Hepatic stellate cell (primary cell): ENCODE data around the gene MYRFL.
A peak's percentile ranks its signal among the peaks of the same experiment; 100 is the strongest.

Experiments used
- DNase-seq: peaks from one replicate; pipeline ENCODE4 v3.0.0; 2011; ENCODE audit warnings: low spot score

The MYRFL gene

DNA sequence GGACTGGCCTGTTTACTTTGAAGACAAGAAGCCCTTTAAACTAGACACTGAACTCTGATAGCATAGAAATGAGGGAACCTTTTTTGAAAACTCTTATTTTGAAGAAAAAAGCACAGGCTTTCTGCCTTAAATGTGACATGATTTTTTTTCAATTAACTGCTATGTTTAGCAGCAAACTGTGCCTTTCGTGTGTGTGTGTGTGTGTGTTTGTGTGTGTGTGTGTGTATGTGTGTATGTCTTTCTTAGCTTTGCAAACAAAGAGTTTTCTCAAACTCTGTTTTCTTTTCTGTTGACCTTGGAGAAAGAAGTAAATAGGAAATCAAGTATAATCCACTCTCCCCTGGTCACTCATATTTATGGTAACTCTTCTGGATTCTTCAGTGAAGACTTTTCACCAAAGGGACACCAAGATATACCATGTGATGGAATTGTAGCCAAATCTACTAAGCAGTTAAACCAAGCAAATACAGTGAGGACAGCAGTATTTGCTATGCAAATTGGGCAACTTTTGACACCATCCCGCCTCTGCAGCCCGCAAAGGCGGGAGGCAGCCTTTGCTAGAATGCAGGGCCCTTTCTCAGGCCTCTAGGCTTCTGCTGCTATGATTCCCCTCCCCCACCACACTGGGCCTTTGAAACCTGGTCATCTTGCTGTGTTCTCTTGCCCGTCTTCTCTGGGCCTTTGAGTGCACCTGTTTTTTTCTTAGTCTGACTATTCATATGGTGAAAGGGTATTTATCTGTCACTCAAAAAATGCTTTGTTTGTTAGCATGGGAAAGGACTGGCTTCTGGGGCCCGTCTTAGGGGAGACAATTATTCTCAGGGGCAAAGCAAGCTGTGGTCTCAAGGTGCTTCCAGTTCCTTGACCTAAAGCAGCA lies 107.9 kb downstream of the MYRFL start:
- no peak for DNase-seq

DNA sequence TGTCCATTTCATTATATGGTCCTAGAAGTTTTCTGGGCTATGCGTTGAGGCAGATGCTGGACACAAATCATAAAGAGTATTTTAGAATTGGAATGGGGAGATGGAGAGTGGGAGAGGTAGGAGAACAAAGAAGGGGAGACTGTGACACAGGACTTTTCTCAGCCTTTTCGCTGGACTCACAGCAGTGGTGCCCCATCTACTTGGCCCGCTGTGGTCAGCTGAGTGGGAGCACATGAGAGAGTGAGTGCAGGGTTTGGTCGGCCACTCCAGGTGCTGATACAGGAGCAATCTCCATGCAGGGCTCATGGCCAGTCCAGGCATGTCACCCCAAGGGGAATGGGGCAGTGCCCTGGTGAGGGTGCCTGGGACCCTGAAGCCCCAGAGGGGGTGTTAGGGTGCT lies 109.0 kb downstream of the MYRFL start:
- no peak for DNase-seq

DNA sequence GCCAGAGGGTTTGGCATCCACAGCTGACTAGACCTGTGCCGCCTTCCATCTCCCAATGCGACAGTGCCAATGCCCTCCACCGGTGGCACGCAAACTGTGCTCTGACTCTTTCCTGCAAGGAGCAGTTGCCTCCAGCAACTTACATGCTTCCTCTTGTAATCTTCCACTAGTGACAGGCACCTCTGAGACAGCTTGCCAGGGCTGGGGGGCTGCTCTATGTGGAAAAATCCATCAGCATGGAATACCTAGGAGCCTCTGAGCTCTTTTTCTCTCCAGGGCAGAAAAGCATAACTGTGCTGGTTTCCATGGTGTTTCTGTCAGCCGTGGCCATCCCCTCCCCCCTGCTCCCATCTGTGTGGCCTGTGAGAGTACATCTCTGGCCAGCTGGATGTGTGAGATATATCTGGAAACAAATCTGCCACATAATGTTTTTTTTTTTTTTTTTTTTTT lies 110.6 kb downstream of the MYRFL start:
- no peak for DNase-seq

DNA sequence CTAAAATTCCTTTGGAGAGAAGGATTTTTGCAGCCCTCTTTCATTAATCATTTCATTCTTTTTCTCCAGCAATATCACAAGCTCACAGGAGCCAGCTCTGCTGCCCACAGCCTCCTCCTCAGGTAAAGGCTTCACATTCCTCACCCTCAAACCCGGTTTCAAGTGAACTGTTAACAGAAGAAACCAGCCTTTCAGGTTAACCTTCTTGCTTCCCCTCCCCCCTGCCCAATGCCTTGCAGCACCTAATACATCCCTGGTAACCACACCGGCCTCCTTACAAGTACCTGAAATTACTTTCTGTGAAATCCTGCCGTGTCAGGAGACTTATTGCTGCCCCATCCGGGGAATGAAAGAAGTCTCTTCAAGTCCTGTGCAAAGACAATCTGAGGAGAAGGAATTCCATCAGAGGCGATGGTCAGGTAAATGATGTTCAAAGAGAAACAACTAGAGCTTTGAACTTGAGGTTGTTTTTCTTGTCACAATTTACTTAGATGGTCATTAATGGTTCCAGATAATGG lies 111.2 kb downstream of the MYRFL start:
- no peak for DNase-seq

DNA sequence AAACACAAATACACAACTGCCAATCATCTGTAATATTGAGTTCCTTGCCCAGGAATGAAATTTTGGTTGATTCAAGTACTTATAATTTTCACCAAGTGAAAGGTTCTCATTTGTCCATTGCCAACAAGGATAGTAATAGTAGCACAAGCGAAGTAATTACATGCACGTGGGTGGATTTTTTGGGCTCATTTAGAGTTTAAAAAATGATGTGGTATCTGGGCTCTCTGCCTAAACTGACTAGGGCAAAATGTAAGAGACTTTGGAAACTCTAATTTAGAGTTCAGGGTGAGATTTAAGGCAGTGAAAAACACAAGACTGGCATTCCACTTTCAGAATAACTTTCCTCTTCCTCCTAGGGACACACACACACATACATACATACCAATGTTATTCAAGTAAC lies 111.7 kb downstream of the MYRFL start:
- DNase-seq, result no peak

DNA sequence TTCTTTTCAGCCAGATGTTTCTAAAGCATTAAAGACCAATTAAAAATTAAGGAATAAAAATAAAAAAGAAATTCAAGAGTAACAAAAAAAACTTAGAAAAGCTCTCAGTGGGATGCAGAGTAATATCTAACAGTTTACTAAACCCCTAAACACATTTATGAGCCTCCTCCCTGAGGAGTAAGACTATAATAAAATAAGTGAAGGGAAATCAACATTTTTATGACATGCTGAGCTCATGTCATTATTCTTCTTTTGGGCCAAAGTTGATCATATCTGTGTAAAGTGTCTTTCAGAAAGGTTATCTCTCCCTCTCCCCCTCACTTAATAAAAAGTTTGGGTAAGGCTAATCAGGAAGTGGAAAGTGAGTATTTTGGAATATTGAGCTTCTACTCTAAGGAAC lies 122.1 kb downstream of the MYRFL start:
- DNase-seq, result no peak

DNA sequence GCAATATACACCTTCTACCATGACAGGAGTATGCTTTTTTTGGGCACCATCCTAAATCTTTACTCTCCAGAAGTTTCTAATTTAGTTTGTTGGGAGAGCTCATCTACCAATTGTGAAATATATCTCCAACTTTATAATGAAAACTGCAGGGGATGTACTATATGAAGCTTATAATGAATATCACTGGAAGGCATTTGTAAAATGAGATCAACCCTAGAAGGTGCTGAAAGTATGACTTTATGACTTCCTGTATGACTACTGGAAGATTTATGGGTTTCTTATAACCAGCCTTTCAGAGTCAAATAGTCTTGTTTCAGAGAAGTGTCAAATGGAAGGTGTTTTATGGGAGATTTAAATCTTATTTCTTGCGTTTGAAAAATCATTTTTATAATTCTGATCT lies 122.9 kb downstream of the MYRFL start:
- no peak for DNase-seq

DNA sequence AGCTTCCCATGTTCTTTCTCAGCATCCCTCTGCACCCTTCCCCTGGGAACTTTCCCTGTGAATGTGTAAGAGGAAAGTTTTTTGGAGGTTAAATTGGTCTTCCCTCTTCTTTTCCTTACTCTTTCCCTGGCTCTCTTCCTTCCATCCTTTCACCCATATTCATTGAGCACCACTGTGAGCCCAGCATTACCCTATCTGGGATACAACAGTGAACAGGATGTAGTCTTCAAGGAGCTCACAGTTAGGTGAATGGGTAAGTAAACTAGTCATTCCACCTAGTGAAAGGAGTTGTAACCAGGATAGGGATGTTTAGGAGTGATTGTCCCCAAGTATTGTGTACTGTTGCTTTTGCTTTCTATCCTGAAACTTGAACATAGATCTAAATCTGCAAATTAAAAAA lies 123.8 kb downstream of the MYRFL start:
- DNase-seq, result no peak

DNA sequence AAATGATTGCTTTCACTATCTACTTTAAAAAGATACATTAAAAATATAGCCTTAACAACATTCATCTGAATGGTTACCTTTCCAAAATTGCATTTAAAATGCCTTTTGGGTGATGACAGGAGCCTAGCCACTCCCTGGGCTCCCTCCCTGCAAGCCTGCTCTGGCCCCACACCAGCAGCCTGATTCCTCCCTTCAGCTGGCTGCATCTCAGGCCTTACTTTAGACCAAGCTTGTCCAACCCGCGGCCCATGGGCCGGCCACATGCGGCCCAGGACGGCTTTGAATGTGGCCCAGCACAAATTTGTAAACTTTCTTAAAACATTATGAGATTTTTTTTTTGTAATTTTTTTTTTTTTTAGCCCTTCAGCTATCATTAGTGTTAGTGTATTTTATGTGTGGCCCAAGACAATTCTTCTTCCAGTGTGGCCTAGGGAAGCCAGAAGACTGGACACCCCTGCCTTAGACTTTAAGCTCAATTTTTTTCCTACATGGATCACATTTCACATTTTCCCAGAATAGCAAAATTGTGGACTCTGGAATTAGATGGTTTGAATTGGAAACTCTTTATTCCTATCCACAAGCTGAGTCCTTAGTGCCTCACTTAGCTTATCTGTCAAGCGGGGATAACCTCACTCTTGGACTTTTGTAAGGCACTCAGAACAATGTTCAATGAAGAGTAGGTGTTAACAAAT lies 124.4 kb downstream of the MYRFL start:
- no peak for DNase-seq

DNA sequence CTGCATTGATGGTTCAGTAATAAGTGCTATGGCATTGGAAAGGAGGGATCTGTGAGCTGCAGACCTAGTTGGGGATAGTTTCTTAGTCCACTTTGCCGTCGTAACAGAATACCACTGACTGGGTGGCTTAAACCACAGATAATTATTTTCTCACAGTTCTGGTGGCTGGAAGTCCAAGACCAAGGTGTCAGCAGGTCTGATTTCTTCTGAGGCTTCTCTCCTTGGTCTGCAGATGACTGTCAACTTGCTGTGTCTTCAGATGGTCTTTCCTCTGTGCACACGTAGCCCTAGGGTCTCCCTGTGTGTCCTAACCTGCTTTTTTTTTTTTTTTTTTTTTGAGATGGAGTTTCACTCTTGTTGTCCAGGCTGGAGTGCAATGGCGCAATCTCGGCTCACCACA lies 126.1 kb downstream of the MYRFL start:
- no peak for DNase-seq

DNA sequence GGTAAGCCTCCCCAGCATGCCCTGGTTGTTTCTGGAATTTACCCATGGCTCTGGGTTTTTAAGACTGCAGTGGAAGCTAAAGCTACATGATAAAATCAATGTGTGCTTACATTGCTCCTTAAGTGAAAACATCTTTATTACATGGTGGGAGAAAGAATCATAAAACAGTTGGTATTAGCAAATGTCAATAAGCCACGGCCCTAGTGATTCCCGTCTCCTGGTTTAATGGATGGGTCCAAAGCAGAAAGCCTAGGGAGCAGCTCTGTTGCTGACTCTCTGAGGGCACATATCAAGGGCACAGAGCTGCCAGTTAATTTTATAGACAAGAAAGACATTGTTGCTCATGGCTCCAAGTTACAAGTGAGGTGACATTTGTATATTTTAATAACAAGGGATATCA lies 127.9 kb downstream of the MYRFL start:
- DNase-seq, result no peak

DNA sequence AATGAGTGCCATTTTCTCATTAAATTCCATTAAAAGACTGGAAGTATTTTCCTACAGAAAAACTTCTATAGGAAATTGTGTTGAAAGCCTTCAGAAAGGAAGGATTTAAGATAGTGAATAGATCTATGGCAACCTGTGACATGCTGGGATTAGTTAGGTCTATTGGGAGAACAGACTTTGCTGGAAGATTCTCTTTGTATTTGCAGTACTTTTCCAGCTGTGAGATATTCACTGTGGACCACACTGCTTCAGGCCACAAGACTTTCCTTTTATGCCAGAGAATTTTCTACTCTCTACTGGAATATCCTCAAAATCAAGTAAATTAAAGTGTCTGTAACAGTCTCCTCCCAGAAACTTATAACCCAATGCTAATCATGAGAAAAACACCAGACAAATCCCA lies 136.2 kb downstream of the MYRFL start:
- DNase-seq, result no peak

DNA sequence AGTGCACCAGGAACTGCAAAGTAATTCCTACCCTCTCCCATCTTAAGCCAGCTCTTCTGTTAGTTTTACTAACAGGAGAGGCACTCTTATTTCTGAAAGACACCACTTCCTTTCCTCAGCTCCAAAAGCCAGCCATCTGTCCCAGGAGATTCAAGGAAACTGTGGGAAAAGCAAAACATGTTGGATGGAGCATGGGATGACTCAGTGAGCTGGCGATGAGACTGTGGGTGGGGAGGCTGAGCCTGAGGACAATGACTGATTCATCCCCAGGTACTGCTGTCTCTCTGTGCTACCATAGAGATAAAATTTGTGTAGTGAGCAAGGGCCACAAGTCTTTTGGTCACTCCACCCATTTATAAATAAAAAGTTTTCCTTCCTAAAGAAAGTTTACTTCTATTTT lies 141.4 kb downstream of the MYRFL start:
- DNase-seq, result peak; percentile 47

DNA sequence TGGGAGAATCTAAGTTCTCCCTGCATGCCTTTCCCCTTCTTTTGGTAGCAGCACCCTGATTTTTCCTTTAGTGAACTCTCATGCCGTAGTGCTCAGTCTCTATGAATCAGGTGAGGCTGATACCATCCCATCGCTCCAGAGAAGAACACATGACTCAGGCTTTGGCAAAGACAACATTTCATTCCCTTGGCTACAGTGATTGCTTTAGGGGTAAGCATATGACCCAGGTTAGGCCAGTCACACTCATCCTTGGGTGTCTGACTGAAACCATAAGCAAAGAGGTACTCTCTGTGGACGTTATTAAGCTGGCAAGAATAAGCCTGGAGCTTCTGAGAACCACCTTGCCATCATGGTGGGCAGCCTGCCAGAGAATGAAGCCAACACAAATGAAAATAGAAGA lies 141.8 kb downstream of the MYRFL start:
- DNase-seq, result peak; percentile 7

DNA sequence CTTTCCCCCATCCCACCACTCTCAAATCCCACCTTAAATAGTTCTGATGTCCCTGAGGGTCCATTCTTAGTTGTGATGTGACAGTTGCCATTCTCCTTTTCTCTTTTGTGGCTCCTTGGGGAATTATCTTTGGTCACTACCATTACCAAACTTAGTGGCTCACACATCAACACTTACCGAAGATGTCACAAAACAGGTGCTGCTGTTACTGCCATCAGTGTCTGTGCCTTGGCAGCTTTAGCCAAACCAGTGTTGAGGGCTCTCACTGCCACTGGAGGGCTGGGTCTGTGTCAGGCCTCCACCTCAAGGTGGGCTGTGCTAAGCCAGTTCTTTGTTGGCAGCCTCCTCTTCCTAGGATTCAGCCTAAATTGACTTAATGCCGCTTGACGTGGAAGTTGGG lies 144.0 kb downstream of the MYRFL start:
- DNase-seq, result no peak

DNA sequence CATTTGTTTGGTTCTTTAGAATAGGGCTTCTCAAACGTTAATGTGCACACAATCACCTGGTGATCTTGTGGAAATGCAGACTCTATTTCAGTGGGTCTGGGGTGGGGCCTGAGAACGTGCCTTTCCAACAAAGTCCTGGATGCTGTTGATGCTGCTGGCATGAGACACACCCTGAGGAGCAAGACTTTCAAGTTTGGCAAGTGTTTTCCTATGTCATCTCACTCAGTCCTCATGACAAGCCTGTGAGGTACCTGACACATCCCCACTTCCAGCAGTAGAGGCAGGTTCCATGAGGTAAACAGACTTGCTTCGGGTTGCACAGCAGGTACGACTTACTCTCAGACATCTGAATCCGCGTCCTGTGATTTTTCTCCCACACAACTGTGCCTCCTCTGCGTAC lies 147.1 kb downstream of the MYRFL start:
- DNase-seq, result no peak

DNA sequence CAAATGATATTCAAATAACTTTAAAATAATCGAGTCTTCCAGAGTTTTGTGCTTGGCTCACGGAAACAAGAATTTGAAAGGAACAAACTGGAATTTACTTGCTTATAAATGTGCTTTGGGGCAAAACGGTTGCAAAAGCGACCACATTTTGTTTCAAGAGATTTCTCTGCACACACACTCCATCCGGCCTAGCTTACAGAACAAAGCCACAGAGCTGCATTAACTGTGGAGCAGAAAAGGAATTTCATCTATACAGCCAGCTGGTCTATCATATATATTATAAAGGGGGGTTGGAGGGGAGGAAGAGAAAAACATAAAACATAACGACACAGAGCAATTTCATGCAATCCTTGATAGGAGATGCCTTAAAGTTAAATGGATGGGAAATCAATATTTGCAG lies 153.0 kb downstream of the MYRFL start:
- no peak for DNase-seq

DNA sequence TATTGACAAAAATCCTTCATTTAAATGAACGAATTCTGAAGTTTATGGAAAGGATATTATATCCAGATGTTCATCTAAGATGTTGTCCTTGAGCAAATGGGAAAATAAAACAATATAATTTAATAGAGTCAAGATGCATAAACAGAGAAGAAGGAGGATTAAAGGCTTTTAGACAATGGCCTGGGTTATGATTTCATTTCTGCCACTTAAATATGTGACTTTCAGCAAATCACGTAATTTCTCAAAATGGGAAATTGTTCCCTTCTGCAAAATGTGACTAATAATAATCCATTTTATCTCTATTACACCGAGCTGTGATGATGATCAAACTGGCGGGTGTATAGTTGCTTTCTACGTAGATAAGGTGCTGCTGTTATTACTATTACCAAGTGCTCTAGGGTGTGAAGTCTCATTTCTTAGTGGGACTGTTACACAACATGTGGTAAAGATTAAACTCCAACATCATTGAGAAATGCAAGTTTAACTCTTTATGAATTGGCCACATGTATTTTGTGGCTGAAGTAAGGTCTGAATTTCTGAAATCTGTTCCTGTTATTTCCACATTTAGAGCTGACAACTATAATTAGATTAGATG lies 157.0 kb downstream of the MYRFL start:
- DNase-seq, result no peak

DNA sequence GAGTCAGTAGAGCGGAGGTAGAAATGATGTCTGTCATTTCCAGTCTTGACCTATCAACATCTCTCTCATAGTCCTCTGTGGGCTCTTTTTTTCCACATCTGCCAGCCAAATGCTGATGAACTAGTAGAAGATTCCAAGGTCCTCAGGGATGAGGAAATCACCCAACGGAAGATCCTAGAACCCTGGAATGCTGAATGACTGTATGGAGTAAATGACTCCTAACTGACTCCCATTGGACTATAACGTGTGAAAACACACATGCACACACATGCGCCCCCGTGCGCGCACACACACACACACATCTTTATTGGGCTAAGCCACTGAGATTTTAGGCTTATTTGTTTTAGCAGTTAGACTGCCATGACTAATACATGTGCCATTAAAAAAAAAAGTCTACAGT lies 159.2 kb downstream of the MYRFL start:
- DNase-seq, result no peak

DNA sequence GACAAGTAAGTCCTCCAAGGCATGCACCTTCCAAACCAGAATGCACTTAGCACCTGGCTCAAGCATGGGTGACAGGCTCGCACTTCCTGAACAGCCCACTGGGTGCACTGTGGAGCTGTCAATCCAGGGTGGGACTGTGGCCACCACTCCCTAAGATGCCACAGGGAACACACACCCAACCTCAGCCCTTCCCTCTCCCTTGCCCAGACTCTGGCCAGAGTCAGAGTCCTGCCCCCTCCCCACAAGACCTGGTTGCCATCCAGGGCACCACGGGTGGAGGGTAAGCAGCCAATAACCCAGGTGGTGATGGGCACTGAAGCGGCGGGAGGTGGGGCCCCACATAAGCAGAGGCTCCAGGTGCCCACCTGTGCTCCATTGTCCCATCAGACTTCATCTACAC lies 160.6 kb downstream of the MYRFL start:
- no peak for DNase-seq

DNA sequence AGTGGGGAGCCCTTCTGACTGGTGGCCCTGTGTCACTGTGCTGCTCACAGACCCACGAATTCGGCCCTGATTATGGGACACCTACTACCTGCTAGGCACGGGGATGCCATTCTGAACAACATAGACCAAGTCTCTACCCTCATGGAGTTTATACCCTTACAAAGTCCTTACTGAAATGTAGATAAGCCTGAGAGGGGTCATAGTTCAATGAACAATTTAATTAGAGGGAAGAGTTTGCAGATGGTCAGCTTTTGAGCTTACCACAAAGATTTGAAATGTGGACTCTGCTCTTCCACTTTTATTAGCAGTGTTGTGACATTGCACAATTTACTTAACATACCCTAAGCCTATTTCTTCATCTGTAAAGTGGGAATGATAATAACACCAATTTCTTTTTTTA lies 161.1 kb downstream of the MYRFL start:
- DNase-seq, result no peak

DNA sequence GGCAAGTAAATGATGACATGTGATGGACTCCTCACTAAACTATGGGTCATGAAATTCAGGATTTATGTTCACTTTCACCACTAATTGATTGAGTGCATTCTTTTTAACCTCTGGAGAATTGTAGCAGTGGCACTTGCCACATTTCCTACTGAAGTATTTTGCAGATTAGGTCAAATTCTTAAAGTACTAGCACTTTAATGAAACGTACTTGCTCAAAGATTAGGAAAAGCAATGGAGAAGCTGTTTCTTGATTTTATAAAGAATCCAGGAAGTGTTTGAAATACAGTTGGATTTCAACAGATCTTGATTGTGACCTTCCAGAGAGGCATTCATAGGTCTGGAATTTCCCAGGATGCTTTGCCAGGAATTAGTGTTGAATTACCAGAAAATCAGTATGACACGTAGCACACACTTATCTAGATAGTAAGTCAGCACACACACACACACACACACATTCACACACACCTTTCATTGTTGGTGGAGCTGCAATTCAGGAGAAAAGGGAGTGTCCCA lies 162.6 kb downstream of the MYRFL start:
- DNase-seq, result peak; percentile 54
